ENCODE results near the gene CAMK1D. TPM values are rescaled to one million over a fixed set of nuclear protein-coding genes. Genes with fewer than 3 reads are reported as not detected.
A peak's percentile ranks its signal among the peaks of the same experiment; 100 is the strongest.

The CAMK1D gene
- total RNA-seq, 2 donors from 2014 or later, result 4.8 to 14.5 TPM

DNA sequence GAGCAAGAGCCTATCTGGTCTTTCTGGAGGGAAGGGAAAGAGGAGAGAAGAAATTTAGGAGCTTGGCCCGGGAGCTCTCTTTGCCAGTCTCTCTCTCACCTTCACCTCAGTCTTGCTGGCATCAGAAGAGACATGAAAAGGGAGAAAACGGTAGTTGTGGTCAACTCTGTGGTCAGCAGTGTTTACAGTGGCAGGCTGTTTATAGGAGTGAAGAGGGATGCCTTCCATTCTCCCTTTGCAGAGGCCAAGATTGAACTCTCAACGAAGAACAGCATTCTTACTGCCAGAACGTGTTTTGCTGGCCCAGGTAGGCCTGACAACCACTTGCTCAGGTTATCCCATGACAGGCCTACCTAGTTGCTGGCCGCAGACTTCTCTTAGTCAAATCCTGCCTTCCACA is 518.9 kb downstream of the CAMK1D start:
- intact Hi-C loops (cut with DNase I), result no loop called here
- Histone ChIP-seq H3K27ac (no peak overlapping the region), H3K27me3 (replicated peaks; ENCODE audit: insufficient read depth) (no peaks in the 10 kb centered on the region), H3K4me1 (replicated peaks) (peaks cover under 1% of the 10 kb centered on the region), H3K4me3 (no peak overlapping the region), H3K9me3 (no peaks in the 10 kb centered on the region), H3K36me3 (no peaks in the 10 kb centered on the region)
- TF ChIP-seq, protein P1, sequence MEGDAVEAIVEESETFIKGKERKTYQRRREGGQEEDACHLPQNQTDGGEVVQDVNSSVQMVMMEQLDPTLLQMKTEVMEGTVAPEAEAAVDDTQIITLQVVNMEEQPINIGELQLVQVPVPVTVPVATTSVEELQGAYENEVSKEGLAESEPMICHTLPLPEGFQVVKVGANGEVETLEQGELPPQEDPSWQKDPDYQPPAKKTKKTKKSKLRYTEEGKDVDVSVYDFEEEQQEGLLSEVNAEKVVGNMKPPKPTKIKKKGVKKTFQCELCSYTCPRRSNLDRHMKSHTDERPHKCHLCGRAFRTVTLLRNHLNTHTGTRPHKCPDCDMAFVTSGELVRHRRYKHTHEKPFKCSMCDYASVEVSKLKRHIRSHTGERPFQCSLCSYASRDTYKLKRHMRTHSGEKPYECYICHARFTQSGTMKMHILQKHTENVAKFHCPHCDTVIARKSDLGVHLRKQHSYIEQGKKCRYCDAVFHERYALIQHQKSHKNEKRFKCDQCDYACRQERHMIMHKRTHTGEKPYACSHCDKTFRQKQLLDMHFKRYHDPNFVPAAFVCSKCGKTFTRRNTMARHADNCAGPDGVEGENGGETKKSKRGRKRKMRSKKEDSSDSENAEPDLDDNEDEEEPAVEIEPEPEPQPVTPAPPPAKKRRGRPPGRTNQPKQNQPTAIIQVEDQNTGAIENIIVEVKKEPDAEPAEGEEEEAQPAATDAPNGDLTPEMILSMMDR (IDR thresholded peaks at IDR 0.05), result no peak
- TF ChIP-seq POLR2AphosphoS5 (IDR thresholded peaks at IDR 0.05), result no peak
- TF ChIP-seq POLR2A (IDR thresholded peaks at IDR 0.05), result no peak
- 62% methylated on average over 5 of the region's 5 CpGs for WGBS
- no peak for DNase-seq (ENCODE audit: low spot score)

DNA sequence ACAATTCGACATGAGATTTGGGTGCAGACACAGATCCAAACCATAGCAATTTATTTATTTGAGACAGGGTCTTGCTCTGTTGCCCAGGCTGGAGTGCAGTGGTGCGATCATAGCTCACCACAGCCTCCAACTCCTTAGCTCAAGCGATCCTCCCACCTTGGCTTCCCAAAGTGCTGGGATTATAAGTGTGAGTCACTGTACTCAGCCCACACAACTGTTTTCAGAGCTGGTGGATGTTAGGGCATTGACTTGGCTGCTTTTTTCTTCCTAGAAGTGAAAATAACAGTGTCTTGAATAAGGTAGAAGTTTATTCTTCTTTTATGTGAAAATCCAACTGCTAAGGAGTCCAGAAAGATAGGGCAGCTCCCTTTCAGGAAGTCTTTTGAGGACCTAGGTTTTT is 520.1 kb downstream of the CAMK1D start:
- Histone ChIP-seq H3K9me3 (no peaks in the 10 kb centered on the region), H3K4me1 (replicated peaks) (peaks cover 6% of the 10 kb centered on the region), H3K36me3 (no peaks in the 10 kb centered on the region), H3K4me3 (no peak overlapping the region), H3K27me3 (replicated peaks; ENCODE audit: insufficient read depth) (no peaks in the 10 kb centered on the region), H3K27ac (no peak overlapping the region)
- no peak for DNase-seq (ENCODE audit: low spot score)
- intact Hi-C loops (cut with DNase I), result no loop called here
- no peak for TF ChIP-seq POLR2A (IDR thresholded peaks at IDR 0.05)
- TF ChIP-seq, protein P1 (IDR thresholded peaks at IDR 0.05), result no peak
- no peak for TF ChIP-seq POLR2AphosphoS5 (IDR thresholded peaks at IDR 0.05)
- 96% methylated on average over 3 of the region's 3 CpGs for WGBS

DNA sequence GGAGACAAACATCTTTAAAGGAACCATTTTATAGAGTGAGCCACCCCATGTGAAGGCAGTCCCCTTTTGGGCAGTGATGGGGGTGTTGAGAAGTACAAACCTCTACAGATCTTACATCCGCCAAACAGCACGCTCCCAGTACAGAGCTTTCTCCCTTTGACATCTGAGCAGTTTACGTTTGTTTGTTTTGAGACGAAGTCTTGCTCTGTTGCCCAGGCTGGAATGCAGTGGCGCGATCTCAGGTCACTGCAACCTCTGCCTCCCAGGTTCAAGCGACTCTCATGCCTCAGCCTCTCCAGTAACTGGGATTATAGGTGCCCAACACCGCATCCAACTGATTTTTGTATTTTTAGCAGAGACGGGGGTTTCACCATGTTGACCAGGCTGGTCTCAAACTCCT is 523.2 kb downstream of the CAMK1D start:
- Histone ChIP-seq H3K9me3 (no peaks in the 10 kb centered on the region), H3K27ac (peak overlapping the region; percentile 62 to 63), H3K27me3 (replicated peaks; ENCODE audit: insufficient read depth) (no peaks in the 10 kb centered on the region), H3K4me3 (no peak overlapping the region), H3K4me1 (replicated peaks) (peaks cover 6% of the 10 kb centered on the region), H3K36me3 (no peaks in the 10 kb centered on the region)
- 45% methylated on average over 9 of the region's 9 CpGs for WGBS
- intact Hi-C loops (cut with DNase I), result loop anchor here (5.0 kb wide), 1 partner anchor 75 kb away; no protein-coding TSS in a partner anchor
- TF ChIP-seq POLR2A (IDR thresholded peaks at IDR 0.05) (no peak), POLR2AphosphoS5 (IDR thresholded peaks at IDR 0.05) (no peak)
- TF ChIP-seq, protein P1 (IDR thresholded peaks at IDR 0.05), result no peak
- DNase-seq (ENCODE audit: low spot score), result peak; percentile 16

DNA sequence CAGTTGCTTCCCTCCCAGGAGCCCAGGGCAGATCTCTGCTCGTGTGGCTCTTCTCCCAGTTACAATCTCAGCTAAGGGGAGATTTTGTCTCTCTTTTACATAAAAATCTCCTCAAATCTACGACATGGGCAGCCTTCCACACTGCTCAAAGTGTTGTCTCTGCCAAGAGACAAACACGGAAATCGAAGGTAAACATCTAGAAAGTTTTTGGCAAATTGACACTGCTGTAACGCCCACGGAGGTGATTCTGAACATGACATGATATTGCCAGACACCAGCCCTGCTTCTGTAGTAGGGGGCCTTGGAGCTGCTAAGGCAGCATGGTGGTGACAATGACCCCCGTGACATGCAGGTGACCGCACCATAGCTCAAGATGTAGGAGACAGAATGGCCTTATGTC is 523.8 kb downstream of the CAMK1D start:
- peak overlapping the region; percentile 62 to 63 for H3K27ac ChIP-seq

DNA sequence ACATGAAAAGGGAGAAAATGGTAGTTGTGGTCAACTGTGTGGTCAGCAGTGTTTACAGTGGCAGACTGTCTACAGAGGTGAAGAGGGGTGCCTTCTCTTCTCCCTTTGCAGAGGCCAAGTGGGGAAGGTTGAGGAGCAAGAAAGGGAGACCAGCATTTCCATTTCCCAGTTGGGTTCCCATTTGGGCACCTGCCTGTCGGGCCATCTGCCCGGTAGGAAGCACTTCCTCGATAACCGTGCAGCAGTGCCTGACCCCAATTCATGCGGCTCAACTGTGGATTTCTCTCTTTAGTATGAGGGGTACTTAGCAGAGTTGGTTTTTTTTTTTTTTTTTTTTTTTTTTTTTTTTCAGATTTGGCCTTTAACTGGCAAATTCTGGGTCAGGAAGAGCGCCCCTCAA is 525.2 kb downstream of the CAMK1D start:
- WGBS, result 79% methylated on average over 6 of the region's 6 CpGs
- H3K4me3 ChIP-seq, result no peak overlapping the region

More for the DNA sequence above, 523.8 kb downstream of the CAMK1D start:
- Histone ChIP-seq H3K4me1 (replicated peaks) (peaks cover 6% of the 10 kb centered on the region), H3K27me3 (replicated peaks; ENCODE audit: insufficient read depth) (no peaks in the 10 kb centered on the region), H3K9me3 (no peaks in the 10 kb centered on the region), H3K4me3 (no peak overlapping the region), H3K36me3 (no peaks in the 10 kb centered on the region)
- DNase-seq (ENCODE audit: low spot score), result peak; percentile 17
- intact Hi-C loops (cut with DNase I), result loop anchor here (5.0 kb wide), 1 partner anchor 76 kb away; no protein-coding TSS in a partner anchor
- TF ChIP-seq, protein P1 (IDR thresholded peaks at IDR 0.05), result no peak
- TF ChIP-seq POLR2A (IDR thresholded peaks at IDR 0.05), result no peak
- TF ChIP-seq POLR2AphosphoS5 (IDR thresholded peaks at IDR 0.05), result no peak
- WGBS, result 29% methylated on average over 8 of the region's 8 CpGs

More for the DNA sequence above, 525.2 kb downstream of the CAMK1D start:
- Histone ChIP-seq H3K9me3 (no peaks in the 10 kb centered on the region), H3K4me1 (replicated peaks) (peaks cover 6% of the 10 kb centered on the region), H3K36me3 (no peaks in the 10 kb centered on the region), H3K27ac (no peak overlapping the region), H3K27me3 (replicated peaks; ENCODE audit: insufficient read depth) (no peaks in the 10 kb centered on the region)
- DNase-seq (ENCODE audit: low spot score), result no peak
- TF ChIP-seq, protein P1 (IDR thresholded peaks at IDR 0.05), result no peak
- TF ChIP-seq POLR2A (IDR thresholded peaks at IDR 0.05), result no peak
- no peak for TF ChIP-seq POLR2AphosphoS5 (IDR thresholded peaks at IDR 0.05)
- intact Hi-C loops (cut with DNase I), result loop anchor here (5.0 kb wide), 1 partner anchor 77 kb away; no protein-coding TSS in a partner anchor
